Hindlimb muscle (tissue), 1 donor: Measurements from ENCODE around the gene MGAT5B. TPM values are rescaled to one million over a fixed set of nuclear protein-coding genes. Genes with fewer than 3 reads are reported as not detected.
"Not testable (repeated sequence)": the region's sequence is repeated elsewhere in the genome, so short reads cannot be mapped to it uniquely, and the experiment has no call there.

Experiments used
- DNase-seq: peaks from one replicate; pipeline ENCODE4 v3.0.0-alpha.2; 2013
- polyA plus RNA-seq: library from polyadenylated mRNA; unstranded; fragments of 120-200 nt; gene quantifications from one replicate; pipeline ENCODE4 v1.2.1, GENCODE V29; 2013; ENCODE audit not compliant: insufficient read length

Gene MGAT5B
- polyA plus RNA-seq, 1 donor: 1.0 TPM

DNA sequence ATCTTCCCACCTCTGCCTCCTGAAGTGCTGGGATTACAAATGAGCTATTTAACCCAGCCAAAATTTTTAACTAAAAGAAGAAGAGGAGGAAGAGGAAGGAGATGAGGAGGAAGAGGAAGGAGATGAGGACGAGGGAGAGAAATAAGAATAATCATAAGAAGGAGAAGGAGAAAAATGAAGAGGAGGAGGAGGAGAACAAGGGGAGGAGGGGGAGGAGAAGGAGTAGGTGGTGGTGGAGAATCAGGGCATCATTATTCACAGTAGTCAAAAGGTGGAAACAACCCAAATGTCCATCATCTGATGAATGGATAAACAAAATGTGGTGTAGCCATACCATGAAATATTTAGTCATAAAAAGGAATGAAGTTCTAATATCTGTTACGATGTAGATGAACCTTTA lies 21.2 kb upstream of the MGAT5B start:
- DNase-seq: no peak

- DNase-seq: no peak
These were observed 19.5 kb upstream of the MGAT5B start for GRCh38 chr17:76848670-76849069.

DNA sequence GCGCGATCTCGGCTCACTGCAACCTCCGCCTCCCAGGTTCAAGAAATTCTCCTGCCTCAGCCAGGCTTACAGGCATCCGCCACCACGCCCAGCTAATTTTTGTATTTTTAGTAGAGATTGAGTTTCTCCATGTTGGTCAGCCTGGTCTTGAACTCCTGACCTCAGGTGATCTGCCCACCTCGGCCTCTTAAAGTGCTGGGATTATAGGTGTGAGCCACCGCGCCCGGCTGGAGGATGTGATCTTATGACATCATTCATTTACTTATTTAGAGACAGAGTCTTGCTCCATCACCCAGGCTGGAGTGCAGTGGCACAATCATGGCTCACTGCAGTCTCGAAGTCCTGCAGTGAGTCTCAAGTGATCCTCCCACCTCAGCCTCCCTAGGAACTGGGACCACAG lies 19.0 kb upstream of the MGAT5B start:
- not testable (repeated sequence) for DNase-seq

DNA sequence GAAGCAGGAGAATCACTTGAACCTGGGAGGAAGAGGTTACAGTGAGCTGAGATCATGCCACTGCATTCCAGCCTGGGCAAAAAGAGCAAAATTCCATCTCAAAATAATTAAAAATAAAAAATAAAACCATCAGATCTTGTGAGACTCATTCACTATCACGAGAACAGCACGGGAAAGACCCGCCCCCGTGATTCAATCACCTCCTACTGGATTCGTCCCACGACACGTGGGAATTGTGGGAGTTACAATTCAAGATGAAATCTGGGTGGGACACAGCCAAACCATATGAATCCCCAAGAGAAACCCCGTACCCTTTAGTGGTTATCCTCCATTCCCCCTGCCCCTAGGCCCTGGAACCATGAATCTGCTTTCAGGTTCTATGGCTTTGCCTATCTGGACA lies 15.4 kb upstream of the MGAT5B start:
- DNase-seq: no peak

- DNase-seq: no peak
These were observed 13.1 kb upstream of the MGAT5B start for GRCh38 chr17:76855105-76855504.

DNA sequence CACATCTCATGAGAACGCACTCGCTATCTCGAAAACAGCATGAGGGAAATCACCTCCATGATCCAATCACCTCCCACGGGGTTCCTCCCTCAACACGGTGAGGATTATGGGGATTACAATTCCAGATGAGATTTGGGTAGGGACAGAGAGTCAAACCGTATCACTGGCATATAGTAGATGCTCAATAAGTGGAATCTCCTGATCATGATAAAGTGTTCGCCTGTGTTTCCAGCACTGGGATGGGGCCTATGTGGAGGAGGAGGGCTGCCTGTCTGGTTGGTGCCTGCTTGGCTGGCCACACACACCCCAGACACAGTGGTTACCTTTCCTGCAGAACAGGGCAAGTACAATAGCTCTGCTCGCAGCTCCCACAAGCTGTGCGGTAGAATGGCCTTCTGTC lies 6.1 kb upstream of the MGAT5B start:
- no peak for DNase-seq

GRCh38 chr17:76862494-76862893 lies 5.7 kb upstream of the MGAT5B start:
- no peak for DNase-seq

DNA sequence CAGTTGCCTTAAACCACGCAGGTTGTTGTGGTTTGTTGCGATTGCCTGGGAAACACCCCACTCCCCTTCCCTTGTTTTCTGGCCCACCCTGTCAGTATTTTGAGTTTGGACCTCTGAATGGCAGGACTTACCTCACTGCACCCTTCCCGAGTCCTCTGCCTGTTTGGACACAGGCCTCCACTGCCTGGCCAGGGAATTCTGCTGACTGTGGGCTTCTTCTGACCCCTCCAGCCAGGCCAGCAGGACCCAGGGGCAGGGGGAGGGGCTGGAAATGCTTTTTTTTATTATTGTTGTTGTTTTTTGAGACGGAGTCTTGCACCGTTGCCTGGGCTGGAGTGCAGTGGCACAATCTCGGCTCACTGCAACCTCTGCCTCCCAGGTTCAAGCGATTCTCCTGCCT lies 4.2 kb upstream of the MGAT5B start:
- no peak for DNase-seq

DNA sequence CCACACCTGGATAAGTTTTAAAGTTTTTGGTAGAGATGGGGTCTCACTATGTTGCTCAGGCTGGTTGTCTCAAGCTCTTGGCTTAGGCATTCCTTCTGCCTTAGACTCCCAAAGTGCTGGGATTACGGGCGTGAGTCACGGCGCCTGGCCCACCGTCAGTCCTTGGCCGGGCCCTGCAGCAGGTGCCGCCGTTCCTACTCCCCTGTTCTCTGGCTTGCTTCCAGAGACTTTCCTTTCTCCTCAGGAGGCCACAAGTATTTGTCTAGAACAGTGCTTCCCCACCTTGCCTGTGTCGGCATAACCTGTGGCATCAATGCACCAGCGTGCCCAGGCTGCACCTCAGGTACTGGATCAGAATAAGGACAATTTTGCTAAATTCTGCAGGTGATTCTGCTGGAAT lies 3.0 kb upstream of the MGAT5B start:
- DNase-seq: no peak

- DNase-seq: no peak
These were observed 2.0 kb upstream of the MGAT5B start for GRCh38 chr17:76866203-76866602.

- no peak for DNase-seq
These were observed 1.2 kb upstream of the MGAT5B start for GRCh38 chr17:76866774-76867577.

DNA sequence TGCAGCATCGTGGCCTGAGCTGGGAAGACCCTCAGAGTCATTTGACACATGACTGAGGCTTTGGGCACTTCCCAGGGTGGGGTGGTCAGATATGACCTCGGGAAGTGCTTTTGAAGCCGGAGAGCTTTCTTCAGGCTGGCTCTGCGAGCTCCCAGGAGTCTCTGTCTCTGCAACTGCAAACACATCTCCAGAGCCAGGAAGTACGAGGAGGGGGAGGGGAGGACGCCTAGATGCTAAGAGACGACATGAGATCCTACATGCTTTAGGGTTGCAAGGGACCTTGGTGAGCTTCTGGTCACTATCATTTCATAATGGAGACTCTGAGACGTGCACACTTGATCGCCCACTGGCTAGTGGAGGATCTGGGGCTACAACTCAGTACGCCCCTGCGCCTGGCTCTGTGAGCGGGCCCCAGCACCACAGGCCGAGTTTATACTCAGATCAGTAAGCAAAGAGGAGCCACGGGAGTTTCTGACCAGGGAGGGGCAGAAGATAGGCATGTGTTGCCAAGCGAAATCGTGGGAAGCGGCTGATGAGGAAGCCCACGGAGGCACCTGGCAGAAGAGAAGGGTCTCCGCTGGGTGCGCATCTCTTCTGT lies 527 bp upstream of the MGAT5B start:
- no peak for DNase-seq

GRCh38 chr17:76868669-76869495 lies 678 bp downstream of the MGAT5B start:
- DNase-seq: no peak

DNA sequence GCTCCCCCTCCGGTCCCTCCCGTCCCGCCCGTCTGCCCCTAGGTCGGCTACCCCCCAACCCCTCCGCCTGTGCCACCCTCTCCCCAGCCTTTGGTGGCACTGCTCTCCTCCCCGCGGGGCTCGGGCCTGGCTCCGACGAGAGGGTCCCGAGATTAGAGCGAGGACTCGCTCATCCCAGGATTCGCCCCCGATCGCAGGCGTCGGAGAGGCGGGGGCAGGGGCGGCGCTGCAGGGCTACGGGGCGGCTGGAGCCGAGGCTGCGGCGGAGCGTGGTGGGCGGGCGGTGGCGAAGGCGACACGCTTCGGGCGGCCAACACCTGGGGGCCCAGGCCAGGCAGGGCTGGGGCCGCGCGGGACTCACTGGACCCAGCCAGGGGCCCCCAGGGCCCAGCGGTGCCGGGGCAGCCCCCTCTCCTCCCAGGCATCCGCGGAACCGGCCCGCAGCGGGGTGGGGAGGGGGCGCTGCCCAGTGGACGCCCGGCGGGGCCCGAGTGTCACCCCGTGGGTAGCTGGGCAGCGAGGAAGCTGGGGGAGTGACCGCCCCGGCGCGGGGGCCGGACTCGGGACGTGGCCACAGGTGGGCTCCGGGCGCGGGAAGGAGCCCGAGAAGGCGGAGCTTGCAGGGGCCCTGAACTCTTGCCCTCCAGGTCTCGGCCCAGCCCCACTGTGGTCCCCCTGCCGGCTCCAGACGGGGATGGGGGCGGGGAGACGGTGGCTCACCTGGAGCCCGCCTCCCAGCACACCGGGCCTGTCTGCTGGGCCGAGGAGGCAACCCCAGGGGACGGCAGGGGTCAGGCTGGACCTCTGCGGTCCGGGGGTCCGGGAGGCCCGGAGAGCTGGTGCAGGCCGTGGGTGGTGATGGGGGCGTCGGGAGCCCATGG lies 1.5 kb downstream of the MGAT5B start:
- no peak for DNase-seq

DNA sequence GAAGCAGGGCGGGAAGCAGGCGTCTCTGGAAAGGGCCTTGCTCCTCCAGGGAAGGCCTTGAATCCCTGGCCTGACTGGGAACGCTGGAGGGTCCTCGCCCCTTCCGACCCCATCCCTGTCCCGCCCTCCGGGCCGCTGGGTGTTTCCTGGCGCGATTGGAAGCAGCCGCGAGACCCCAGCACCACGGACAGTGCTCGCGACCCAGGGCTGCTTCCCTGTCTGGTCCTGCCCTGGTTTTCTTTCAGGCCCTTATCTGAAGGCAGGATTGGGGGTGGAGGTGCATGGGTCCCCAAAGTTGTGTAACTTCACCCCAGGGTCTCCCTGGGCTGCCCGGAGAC lies 2.1 kb downstream of the MGAT5B start:
- DNase-seq: no peak

GRCh38 chr17:76871668-76872067 lies 3.5 kb downstream of the MGAT5B start:
- no peak for DNase-seq

GRCh38 chr17:76872221-76872873 lies 4.1 kb downstream of the MGAT5B start:
- DNase-seq: no peak

DNA sequence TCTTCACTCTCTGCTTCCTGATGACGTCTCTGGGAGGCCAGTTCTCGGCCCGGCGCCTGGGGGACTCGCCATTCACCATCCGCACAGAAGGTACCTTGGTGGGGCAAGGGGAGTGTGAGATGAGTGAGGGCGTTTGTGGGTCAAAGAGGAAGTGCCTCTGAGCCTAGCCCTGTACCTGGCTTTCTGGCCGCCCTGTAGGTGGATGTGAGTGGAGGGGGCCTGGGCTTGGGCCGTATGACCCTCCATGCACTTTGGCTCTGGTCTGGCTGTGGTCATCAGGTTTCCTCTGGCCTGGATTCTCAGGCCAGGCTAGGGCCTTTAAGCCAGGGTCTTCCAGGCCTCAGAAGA lies 4.6 kb downstream of the MGAT5B start:
- DNase-seq: no peak

GRCh38 chr17:76873856-76874255 lies 5.7 kb downstream of the MGAT5B start:
- DNase-seq: no peak

DNA sequence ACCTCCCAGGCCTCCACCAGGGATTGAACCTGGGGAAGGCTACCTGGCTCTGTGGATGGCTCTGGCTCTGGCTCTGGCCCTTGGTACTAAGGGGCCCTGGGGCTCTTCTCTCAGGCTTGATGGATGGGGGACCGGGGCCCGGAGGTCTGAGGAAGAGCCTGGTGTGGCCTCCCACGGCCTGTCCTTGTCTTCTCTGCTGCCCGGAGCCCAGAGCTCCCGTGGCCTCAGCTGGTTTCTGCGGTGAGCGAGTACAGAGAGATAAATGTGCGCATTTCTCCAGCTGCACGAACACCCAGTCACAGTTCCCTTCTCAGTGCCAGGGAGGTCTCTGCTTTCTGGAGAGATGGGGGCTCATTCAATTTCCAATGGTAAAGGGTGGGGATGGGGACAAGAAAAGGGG lies 9.2 kb downstream of the MGAT5B start:
- DNase-seq: no peak

DNA sequence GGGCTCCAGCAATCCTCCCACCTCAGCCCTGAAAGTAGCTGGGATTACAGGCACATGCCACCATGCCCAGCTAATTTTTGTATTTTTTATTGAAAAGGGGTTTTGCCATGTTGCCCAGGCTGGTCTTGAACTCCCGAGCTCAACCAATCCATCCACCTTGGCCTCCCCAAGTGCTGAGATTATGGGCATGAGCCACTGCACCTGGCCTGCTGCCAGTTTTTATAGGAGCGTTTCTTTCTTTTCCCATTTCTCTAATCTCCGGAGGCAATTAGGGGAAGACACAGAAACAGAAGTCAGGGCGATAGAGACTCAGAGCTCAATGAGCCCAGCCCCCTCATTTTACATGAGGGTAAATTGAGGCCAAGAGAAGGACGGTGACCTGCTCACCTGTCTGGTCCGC lies 10.4 kb downstream of the MGAT5B start:
- DNase-seq: no peak

- no peak for DNase-seq
These were observed 11.1 kb downstream of the MGAT5B start for GRCh38 chr17:76879254-76879653.
